Activated CD8-positive, alpha-beta memory T cell treated with anti-CD3 and anti-CD28 coated beads, Interleukin-2, amount 50 U/mL, for 1 hour (primary cell): ENCODE data around the gene PPP1R3G.
"Not testable (repeated sequence)": the region's sequence is repeated elsewhere in the genome, so short reads cannot be mapped to it uniquely, and the experiment has no call there.

Source experiments
- DNase-seq: peaks from one replicate; pipeline ENCODE4 v3.0.0-alpha.2; 2020; ENCODE audit errors: extremely low read depth

PPP1R3G gene

GRCh38 chr6:5119090-5119951 is 34.2 kb downstream of the PPP1R3G start:
- DNase-seq: no peak

- DNase-seq: no peak
Observed at GRCh38 chr6:5120011-5120410, 34.9 kb downstream of the PPP1R3G start.

GRCh38 chr6:5120543-5120942 is 35.4 kb downstream of the PPP1R3G start:
- DNase-seq: not testable (repeated sequence)

GRCh38 chr6:5121479-5121878 is 36.3 kb downstream of the PPP1R3G start:
- DNase-seq: no peak

GRCh38 chr6:5121956-5122355 is 36.8 kb downstream of the PPP1R3G start:
- no peak for DNase-seq

- DNase-seq: no peak
Observed at GRCh38 chr6:5122504-5123112, 37.5 kb downstream of the PPP1R3G start.

- DNase-seq: no peak
Observed at GRCh38 chr6:5123296-5124143, 38.4 kb downstream of the PPP1R3G start.

- no peak for DNase-seq
Observed at GRCh38 chr6:5124526-5124925, 39.4 kb downstream of the PPP1R3G start.

- DNase-seq: no peak
Observed at GRCh38 chr6:5125152-5126006, 40.2 kb downstream of the PPP1R3G start.

GRCh38 chr6:5126214-5126613 is 41.1 kb downstream of the PPP1R3G start:
- DNase-seq: no peak

GRCh38 chr6:5127106-5127687 is 42.1 kb downstream of the PPP1R3G start:
- DNase-seq: no peak

- no peak for DNase-seq
Observed at GRCh38 chr6:5128351-5128750, 43.2 kb downstream of the PPP1R3G start.

- no peak for DNase-seq
Observed at GRCh38 chr6:5130135-5130866, 45.2 kb downstream of the PPP1R3G start.

GRCh38 chr6:5132731-5133130 is 47.6 kb downstream of the PPP1R3G start:
- no peak for DNase-seq

GRCh38 chr6:5133943-5134342 is 48.8 kb downstream of the PPP1R3G start:
- DNase-seq: no peak

GRCh38 chr6:5135788-5136376 is 50.7 kb downstream of the PPP1R3G start:
- no peak for DNase-seq

GRCh38 chr6:5136851-5137250 is 51.7 kb downstream of the PPP1R3G start:
- no peak for DNase-seq
